GM12891 (cell line): ENCODE measurements around the gene KREMEN1.

Source experiments
- DNase-seq: peaks from one replicate; pipeline ENCODE4 v3.0.0; 2011; ENCODE audit warnings: low spot score; ENCODE audit not compliant: insufficient read length
- FAIRE-seq: peaks from 2 replicates; lab custom pipeline; 2011; peaks lifted over from hg19 to GRCh38; lab: Jason Lieb, UNC
- PAX5 ChIP-seq: IDR thresholded peaks from 2 replicates; pipeline ENCODE4 v1.6.1; 2011; ENCODE audit warnings: low read length, moderate library complexity, mild to moderate bottlenecking; ENCODE audit not compliant: insufficient read depth, severe bottlenecking
- POLR2A ChIP-seq: IDR thresholded peaks from 2 replicates; pipeline ENCODE4 v1.6.1; 2011; ENCODE audit warnings: low read depth, low read length, control low read depth
- POLR2AphosphoS5 ChIP-seq: IDR thresholded peaks from 2 replicates; pipeline ENCODE4 v1.6.1; 2011; ENCODE audit warnings: low read depth, low read length, control low read depth
- POU2F2 ChIP-seq: IDR thresholded peaks from 2 replicates; pipeline ENCODE4 v1.6.1; 2011; ENCODE audit warnings: low read depth, mild to moderate bottlenecking, control low read depth, low read length, moderate library complexity
- SPI1 ChIP-seq: IDR thresholded peaks from 2 replicates; pipeline ENCODE4 v1.6.1; 2011; ENCODE audit warnings: low read depth, low read length, control low read depth
- TAF1 ChIP-seq: IDR thresholded peaks from 2 replicates; pipeline ENCODE4 v1.6.1; 2011; ENCODE audit warnings: low read depth, low read length, control low read depth

KREMEN1 gene

DNA sequence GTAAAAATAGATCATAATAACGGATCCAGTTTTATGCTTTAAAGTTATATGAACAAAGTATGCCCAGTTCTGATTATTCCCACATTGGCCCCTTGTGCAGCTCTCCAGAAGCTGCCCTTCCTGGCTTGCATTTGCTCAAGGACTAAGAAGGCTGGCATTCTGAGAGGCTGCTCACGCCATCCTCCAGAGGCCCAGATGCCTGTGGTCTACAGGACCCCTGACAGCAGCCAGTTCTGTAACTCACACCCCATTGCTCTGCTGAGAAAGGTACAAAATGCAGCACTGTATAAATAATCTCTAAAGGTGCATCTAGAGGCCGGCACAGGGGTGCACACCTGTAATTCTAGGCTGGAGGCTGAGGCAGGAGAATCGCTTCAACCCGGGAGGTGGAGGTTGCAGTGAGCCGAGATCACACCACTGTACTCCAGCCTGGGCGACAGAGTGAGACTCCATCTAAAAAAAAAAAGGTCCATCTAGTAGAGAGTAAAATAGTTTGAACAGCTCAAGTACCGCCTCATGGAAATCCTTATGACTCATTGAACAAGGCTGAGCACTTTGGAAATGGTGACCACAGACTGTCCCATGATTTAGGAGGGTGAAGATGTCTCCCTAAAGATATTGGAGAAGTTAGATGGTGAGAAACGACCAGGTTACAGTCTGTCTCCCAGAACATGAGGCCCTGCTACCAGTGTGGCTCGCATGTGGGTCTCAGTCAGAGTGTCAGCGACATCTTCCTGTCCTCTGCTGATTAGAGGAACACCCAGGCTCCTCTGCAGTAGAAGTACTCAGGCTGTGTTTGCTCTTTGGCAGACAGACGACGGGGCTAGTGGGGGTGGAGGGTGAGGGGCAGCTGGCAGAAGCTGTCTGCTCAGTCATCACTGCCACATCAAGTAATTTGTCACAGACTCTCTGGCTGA is 56.3 kb downstream of the KREMEN1 start:
- TF ChIP-seq TAF1 (no peak), SPI1 (no peak), POLR2A (no peak), PAX5 (no peak), POLR2AphosphoS5 (no peak), POU2F2 (no peak)
- FAIRE-seq (no peak), DNase-seq (no peak)

DNA sequence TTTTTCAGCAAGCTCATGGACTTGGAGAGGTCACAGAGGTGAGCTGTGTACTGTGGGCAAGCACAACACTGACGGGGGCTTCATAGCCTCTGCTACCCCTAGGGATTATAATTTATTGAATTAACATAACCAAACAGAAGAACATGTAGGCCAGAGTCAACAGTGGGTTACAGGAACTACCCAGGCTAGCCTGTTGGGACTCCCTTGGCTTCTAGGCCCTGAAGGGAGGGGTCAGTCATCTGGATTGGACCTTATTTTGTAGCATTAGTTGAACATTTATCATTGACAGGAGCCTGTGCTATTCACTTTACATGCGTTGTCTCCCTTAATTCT is 56.9 kb downstream of the KREMEN1 start:
- DNase-seq (no peak), FAIRE-seq (no peak)
- TF ChIP-seq POLR2A, result no peak
- TF ChIP-seq POU2F2, result no peak
- no peak for TF ChIP-seq TAF1
- no peak for TF ChIP-seq PAX5
- TF ChIP-seq POLR2AphosphoS5, result no peak
- no peak for TF ChIP-seq SPI1

GRCh38 chr22:29130476-29130875 is 57.6 kb downstream of the KREMEN1 start:
- no peak for FAIRE-seq
- TF ChIP-seq TAF1 (no peak), POLR2A (no peak), PAX5 (no peak), POLR2AphosphoS5 (no peak)
- no peak for DNase-seq

- DNase-seq, result no peak
- TF ChIP-seq PAX5, result no peak
- no peak for TF ChIP-seq SPI1
- TF ChIP-seq POU2F2, result no peak
- TF ChIP-seq TAF1, result no peak
- TF ChIP-seq POLR2A, result no peak
- TF ChIP-seq POLR2AphosphoS5, result no peak
- FAIRE-seq, result no peak
Observed at GRCh38 chr22:29133603-29134133, 60.8 kb downstream of the KREMEN1 start.

DNA sequence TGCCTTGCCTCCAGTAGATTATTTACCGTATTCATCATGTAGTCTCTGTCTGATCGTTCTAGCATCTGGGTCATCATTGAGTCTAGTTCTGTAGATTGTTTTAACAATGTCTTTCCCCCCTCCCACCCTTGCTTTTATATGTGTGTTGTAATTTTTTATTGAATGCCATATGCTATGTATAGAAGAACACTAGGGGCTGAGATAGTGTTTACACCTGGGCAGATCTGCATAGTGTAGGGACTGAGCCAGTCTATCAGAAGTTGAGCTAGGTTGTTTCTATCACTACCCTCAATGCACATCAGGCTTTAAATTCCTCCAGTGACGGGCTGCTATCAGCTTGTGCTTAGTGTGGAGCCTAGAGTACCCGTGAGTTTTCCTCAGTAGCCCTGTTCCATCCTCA is 61.6 kb downstream of the KREMEN1 start:
- DNase-seq (no peak), FAIRE-seq (no peak)
- TF ChIP-seq POLR2AphosphoS5 (no peak), POLR2A (no peak), PAX5 (no peak), POU2F2 (no peak), TAF1 (no peak), SPI1 (no peak)

- TF ChIP-seq TAF1 (no peak), SPI1 (no peak), POLR2A (no peak), POLR2AphosphoS5 (no peak), PAX5 (no peak), POU2F2 (no peak)
- DNase-seq (no peak), FAIRE-seq (no peak)
Observed at GRCh38 chr22:29136782-29137700, 64.2 kb downstream of the KREMEN1 start.

- TF ChIP-seq POU2F2 (no peak), TAF1 (no peak), PAX5 (no peak), POLR2AphosphoS5 (no peak), SPI1 (no peak), POLR2A (no peak)
- FAIRE-seq, result no peak
- DNase-seq, result no peak
Observed at GRCh38 chr22:29138556-29139305, 65.9 kb downstream of the KREMEN1 start.

GRCh38 chr22:29139965-29140782 is 67.3 kb downstream of the KREMEN1 start:
- FAIRE-seq (no peak), DNase-seq (no peak)
- TF ChIP-seq POLR2AphosphoS5 (no peak), SPI1 (no peak), TAF1 (no peak), POU2F2 (no peak), PAX5 (no peak), POLR2A (no peak)
